Measurements from ENCODE around the gene RAB10.

Gene RAB10

GRCh38 chr2:26136451-26136850 lies 102.6 kb downstream of the RAB10 start:
- no peak for DNase-seq (ENCODE audit: low read depth in 1 of 2, low spot score in 1 of 2)
- no peak for TF ChIP-seq JUND (IDR thresholded peaks at IDR 0.05; ENCODE audit: low read depth)
- in situ Hi-C loops (cut with HindIII; ENCODE audit: low pct_unique_long_range_greater_than_20kb, low sequenced_read_pairs) = no loop called here

- TF ChIP-seq JUND (IDR thresholded peaks at IDR 0.05; ENCODE audit: low read depth) = no peak
- peak in 1 of 2 experiments; percentile 22 for DNase-seq (ENCODE audit: low read depth in 1 of 2, low spot score in 1 of 2)
- in situ Hi-C loops (cut with HindIII; ENCODE audit: low pct_unique_long_range_greater_than_20kb, low sequenced_read_pairs) = no loop called here
Measured at GRCh38 chr2:26139269-26140183, 105.6 kb downstream of the RAB10 start.

DNA sequence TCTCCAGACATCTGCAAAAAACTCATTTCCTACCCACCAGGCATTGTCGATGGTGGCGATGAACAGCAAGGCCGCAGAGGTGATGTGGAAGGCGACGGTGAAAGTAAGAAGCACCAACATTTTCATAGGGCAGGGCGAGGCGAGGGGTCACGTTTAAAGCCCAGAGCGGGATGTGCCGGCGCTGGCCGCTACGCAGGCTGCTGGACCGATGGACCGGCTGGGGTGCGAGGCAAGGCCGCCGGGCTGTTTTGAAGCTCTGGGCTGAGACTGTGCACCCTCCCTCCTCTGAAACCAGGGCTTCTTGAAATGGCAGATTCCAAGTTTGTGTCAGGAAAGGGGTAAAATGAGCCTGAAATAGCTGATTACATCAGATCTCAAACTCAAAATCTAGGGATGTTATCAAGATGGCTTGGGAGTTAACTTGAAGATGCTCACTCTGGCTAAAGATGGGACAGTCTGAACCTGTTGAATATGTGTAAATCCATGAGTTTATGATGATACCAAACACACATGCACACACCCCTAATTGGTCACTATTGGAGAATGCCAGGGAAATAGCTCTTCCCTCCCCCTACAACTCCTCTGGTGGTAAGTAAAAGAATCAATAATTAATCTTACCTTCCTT lies 107.4 kb downstream of the RAB10 start:
- TF ChIP-seq JUND (IDR thresholded peaks at IDR 0.05; ENCODE audit: low read depth) = no peak
- DNase-seq (ENCODE audit: low read depth in 1 of 2, low spot score in 1 of 2) = no peak
- in situ Hi-C loops (cut with HindIII; ENCODE audit: low pct_unique_long_range_greater_than_20kb, low sequenced_read_pairs) = no loop called here

GRCh38 chr2:26144031-26144430 lies 110.1 kb downstream of the RAB10 start:
- no peak for DNase-seq (ENCODE audit: low read depth in 1 of 2, low spot score in 1 of 2)
- in situ Hi-C loops (cut with HindIII; ENCODE audit: low pct_unique_long_range_greater_than_20kb, low sequenced_read_pairs) = no loop called here
- no peak for TF ChIP-seq JUND (IDR thresholded peaks at IDR 0.05; ENCODE audit: low read depth)

DNA sequence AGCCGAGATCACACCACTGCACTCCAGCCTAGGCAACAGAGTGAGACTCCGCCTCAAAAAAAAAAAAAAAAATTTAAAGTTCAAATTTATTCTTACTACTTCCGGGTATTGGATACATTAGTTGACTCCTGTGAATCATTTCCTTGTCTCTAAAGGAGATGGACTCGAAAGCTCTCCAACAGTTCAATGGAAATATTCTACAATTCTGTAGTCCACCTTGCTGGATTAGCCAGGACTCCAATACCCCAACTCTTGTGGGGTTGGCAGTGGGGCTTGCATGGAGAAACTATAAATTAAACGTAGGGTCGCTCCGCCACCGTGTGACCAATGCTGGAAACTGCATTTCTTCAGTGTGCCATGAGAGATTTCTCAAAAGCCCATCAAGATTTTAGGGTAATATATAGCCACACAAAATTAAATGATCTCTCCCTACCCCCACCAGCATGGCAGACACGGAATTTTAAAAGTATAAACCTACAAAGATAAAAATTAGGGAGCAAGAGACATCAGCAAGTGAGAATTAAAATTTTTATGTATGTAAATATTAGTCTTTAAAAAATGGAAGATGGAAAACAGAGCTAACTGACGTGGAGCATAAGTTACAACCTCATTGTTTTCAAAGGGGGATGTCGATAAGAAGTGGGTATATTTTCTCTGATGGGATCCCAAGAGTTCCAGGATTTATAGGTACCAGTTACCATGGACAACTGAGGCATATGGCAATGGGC lies 111.2 kb downstream of the RAB10 start:
- in situ Hi-C loops (cut with HindIII; ENCODE audit: low pct_unique_long_range_greater_than_20kb, low sequenced_read_pairs) = no loop called here
- peak; percentile 33 to 69 for DNase-seq (ENCODE audit: low read depth in 1 of 2, low spot score in 1 of 2)
- TF ChIP-seq JUND (IDR thresholded peaks at IDR 0.05; ENCODE audit: low read depth) = no peak

- in situ Hi-C loops (cut with HindIII; ENCODE audit: low pct_unique_long_range_greater_than_20kb, low sequenced_read_pairs) = no loop called here
- TF ChIP-seq JUND (IDR thresholded peaks at IDR 0.05; ENCODE audit: low read depth) = no peak
- peak in 1 of 2 experiments; percentile 43 for DNase-seq (ENCODE audit: low read depth in 1 of 2, low spot score in 1 of 2)
Measured at GRCh38 chr2:26148501-26148900, 114.6 kb downstream of the RAB10 start.

GRCh38 chr2:26150243-26150642 lies 116.4 kb downstream of the RAB10 start:
- in situ Hi-C loops (cut with HindIII; ENCODE audit: low pct_unique_long_range_greater_than_20kb, low sequenced_read_pairs) = no loop called here
- no peak for TF ChIP-seq JUND (IDR thresholded peaks at IDR 0.05; ENCODE audit: low read depth)
- DNase-seq (ENCODE audit: low read depth in 1 of 2, low spot score in 1 of 2) = no peak

GRCh38 chr2:26157580-26157979 lies 123.7 kb downstream of the RAB10 start:
- no peak for DNase-seq (ENCODE audit: low read depth in 1 of 2, low spot score in 1 of 2)
- no peak for TF ChIP-seq JUND (IDR thresholded peaks at IDR 0.05; ENCODE audit: low read depth)
- in situ Hi-C loops (cut with HindIII; ENCODE audit: low pct_unique_long_range_greater_than_20kb, low sequenced_read_pairs) = no loop called here

DNA sequence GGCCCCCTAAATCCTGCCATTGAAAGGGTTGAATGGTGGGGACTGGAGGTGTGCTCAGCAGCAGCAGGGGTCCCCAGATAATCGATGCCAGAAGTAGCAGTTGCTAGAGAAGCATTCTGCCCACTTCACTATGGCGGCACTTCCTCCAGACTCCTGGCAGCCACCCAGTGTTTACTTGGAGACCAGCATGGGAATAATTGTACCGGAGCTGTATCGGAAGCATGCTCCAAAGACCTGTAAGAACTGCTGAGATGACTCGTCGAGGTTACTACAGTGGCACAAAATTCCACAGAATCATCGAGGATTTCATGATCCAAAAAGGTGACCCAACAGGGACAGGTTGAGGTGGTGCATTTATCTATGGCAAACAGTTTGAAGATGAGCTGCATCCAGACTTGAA lies 128.0 kb downstream of the RAB10 start:
- DNase-seq (ENCODE audit: low read depth in 1 of 2, low spot score in 1 of 2) = no peak
- in situ Hi-C loops (cut with HindIII; ENCODE audit: low pct_unique_long_range_greater_than_20kb, low sequenced_read_pairs) = no loop called here
- no peak for TF ChIP-seq JUND (IDR thresholded peaks at IDR 0.05; ENCODE audit: low read depth)

- DNase-seq (ENCODE audit: low read depth in 1 of 2, low spot score in 1 of 2) = no peak
- in situ Hi-C loops (cut with HindIII; ENCODE audit: low pct_unique_long_range_greater_than_20kb, low sequenced_read_pairs) = no loop called here
- TF ChIP-seq JUND (IDR thresholded peaks at IDR 0.05; ENCODE audit: low read depth) = no peak
Measured at GRCh38 chr2:26162963-26163362, 129.1 kb downstream of the RAB10 start.

GRCh38 chr2:26164231-26164630 lies 130.3 kb downstream of the RAB10 start:
- in situ Hi-C loops (cut with HindIII; ENCODE audit: low pct_unique_long_range_greater_than_20kb, low sequenced_read_pairs) = no loop called here
- no peak for DNase-seq (ENCODE audit: low read depth in 1 of 2, low spot score in 1 of 2)
- TF ChIP-seq JUND (IDR thresholded peaks at IDR 0.05; ENCODE audit: low read depth) = no peak

- in situ Hi-C loops (cut with HindIII; ENCODE audit: low pct_unique_long_range_greater_than_20kb, low sequenced_read_pairs) = no loop called here
- TF ChIP-seq JUND (IDR thresholded peaks at IDR 0.05; ENCODE audit: low read depth) = no peak
- DNase-seq (ENCODE audit: low read depth in 1 of 2, low spot score in 1 of 2) = no peak
Measured at GRCh38 chr2:26164641-26165211, 130.8 kb downstream of the RAB10 start.
